ENCODE data around the gene ABCA7.

Gene ABCA7

GRCh38 chr19:1009041-1009980, 30.6 kb upstream of the ABCA7 start:
- H3K4me3 ChIP-seq (IDR thresholded peaks at IDR 0.05; ENCODE audit: insufficient read depth, low read depth, low read length): no peak overlapping the region
- no peaks in the 10 kb centered on the region for H3K79me2 ChIP-seq (ENCODE audit: insufficient read depth, low read depth)
- no peak overlapping the region for H3K9ac ChIP-seq
- no peaks in the 10 kb centered on the region for H3K36me3 ChIP-seq (ENCODE audit: insufficient read depth)
- H3K4me2 ChIP-seq: no peak overlapping the region
- no peaks in the 10 kb centered on the region for H3K4me1 ChIP-seq (ENCODE audit: low read depth, poor library complexity, severe bottlenecking)
- H2AFZ ChIP-seq (ENCODE audit: low read depth): no peak overlapping the region
- TF ChIP-seq CTCF (conservative IDR thresholded peaks at IDR 0.05; ENCODE audit: low read depth, low read length): no peak
- H3K27ac ChIP-seq: no peak overlapping the region
- H3K27me3 ChIP-seq (ENCODE audit: insufficient read depth, low read depth): no peaks in the 10 kb centered on the region
- H4K20me1 ChIP-seq (ENCODE audit: insufficient read depth): no peaks in the 10 kb centered on the region

GRCh38 chr19:1009981-1010538, 29.8 kb upstream of the ABCA7 start:
- Histone ChIP-seq H4K20me1 (ENCODE audit: insufficient read depth) (no peaks in the 10 kb centered on the region), H3K4me2 (no peak overlapping the region), H3K27ac (no peak overlapping the region), H3K4me3 (IDR thresholded peaks at IDR 0.05; ENCODE audit: insufficient read depth, low read depth, low read length) (no peak overlapping the region), H2AFZ (ENCODE audit: low read depth) (no peak overlapping the region), H3K9ac (no peak overlapping the region), H3K36me3 (ENCODE audit: insufficient read depth) (no peaks in the 10 kb centered on the region), H3K27me3 (ENCODE audit: insufficient read depth, low read depth) (no peaks in the 10 kb centered on the region), H3K4me1 (ENCODE audit: low read depth, poor library complexity, severe bottlenecking) (no peaks in the 10 kb centered on the region), H3K79me2 (ENCODE audit: insufficient read depth, low read depth) (peaks cover 3% of the 10 kb centered on the region; the same call in 1 of the 2 replicates)
- no peak for TF ChIP-seq CTCF (conservative IDR thresholded peaks at IDR 0.05; ENCODE audit: low read depth, low read length)

GRCh38 chr19:1010586-1011510, 29.1 kb upstream of the ABCA7 start:
- Histone ChIP-seq H3K4me3 (IDR thresholded peaks at IDR 0.05; ENCODE audit: insufficient read depth, low read depth, low read length) (no peak overlapping the region), H3K4me2 (no peak overlapping the region), H2AFZ (ENCODE audit: low read depth) (no peak overlapping the region), H3K27ac (no peak overlapping the region), H3K27me3 (ENCODE audit: insufficient read depth, low read depth) (no peaks in the 10 kb centered on the region), H3K4me1 (ENCODE audit: low read depth, poor library complexity, severe bottlenecking) (no peaks in the 10 kb centered on the region), H3K9ac (no peak overlapping the region), H3K79me2 (ENCODE audit: insufficient read depth, low read depth) (peaks cover 11% of the 10 kb centered on the region; the same call in 1 of the 2 replicates), H3K36me3 (ENCODE audit: insufficient read depth) (no peaks in the 10 kb centered on the region), H4K20me1 (ENCODE audit: insufficient read depth) (peaks cover 7% of the 10 kb centered on the region; the same call in 1 of the 2 replicates)
- no peak for TF ChIP-seq CTCF (conservative IDR thresholded peaks at IDR 0.05; ENCODE audit: low read depth, low read length)

- Histone ChIP-seq H3K27ac (no peak overlapping the region), H4K20me1 (ENCODE audit: insufficient read depth) (peaks cover 8% of the 10 kb centered on the region; the same call in 1 of the 2 replicates), H3K4me3 (IDR thresholded peaks at IDR 0.05; ENCODE audit: insufficient read depth, low read depth, low read length) (no peak overlapping the region), H3K4me2 (no peak overlapping the region), H3K36me3 (ENCODE audit: insufficient read depth) (no peaks in the 10 kb centered on the region), H3K4me1 (ENCODE audit: low read depth, poor library complexity, severe bottlenecking) (no peaks in the 10 kb centered on the region), H2AFZ (ENCODE audit: low read depth) (no peak overlapping the region), H3K9ac (no peak overlapping the region), H3K79me2 (ENCODE audit: insufficient read depth, low read depth) (peaks cover 21% of the 10 kb centered on the region), H3K27me3 (ENCODE audit: insufficient read depth, low read depth) (no peaks in the 10 kb centered on the region)
- TF ChIP-seq CTCF (conservative IDR thresholded peaks at IDR 0.05; ENCODE audit: low read depth, low read length): no peak
Observed at GRCh38 chr19:1011831-1012333, 28.0 kb upstream of the ABCA7 start.

Measured in KMS-11 (cell line).